ENCODE data around the gene SAMD3. TPM values are rescaled to one million over a fixed set of nuclear protein-coding genes. Genes with fewer than 3 reads are reported as not detected.
"Not testable (repeated sequence)": the region's sequence is repeated elsewhere in the genome, so short reads cannot be mapped to it uniquely, and the experiment has no call there.

SAMD3 gene
- total RNA-seq, 1 donor from 2014 or later, result 3.6 TPM

DNA sequence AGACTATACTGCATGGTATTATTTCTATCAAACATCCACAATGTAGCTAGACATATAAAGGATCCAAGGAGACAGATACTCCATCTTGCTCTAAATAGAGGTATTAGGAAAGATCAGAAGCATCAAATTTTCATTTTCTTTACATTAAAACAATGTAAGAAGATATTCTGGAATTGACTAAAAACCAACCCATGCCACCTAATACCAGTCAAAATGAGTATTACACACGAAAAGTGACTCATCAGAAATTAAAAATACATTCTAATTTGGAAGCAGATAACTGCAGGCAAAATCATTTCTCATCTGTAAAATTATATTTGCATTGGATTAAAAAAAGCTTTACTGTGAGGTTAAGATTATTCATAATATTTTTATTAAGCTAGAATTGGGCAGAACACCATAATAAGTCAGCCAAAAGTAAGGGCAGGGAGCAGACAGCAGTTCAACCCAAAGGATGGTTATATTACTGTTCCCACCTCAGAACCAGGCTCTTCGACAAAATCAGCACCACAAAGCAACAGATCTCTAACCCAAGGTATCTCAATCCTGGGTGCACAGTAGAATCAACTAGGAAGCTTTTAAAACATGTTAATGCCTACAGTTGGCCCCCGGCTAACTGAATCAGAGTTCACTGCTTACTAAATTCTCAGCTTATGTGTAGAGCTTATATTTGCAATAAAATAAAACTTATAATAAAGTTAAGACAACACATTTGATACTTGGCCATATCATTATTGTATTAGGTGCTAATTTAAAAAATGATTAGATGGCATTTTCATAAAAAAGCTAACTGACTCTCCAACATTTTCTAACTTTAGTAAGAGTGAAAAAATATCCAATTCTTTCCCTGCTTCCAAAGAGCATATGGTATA lies 35.2 kb downstream of the SAMD3 start:
- intact Hi-C loops (cut with DNase I), result no loop called here
- DNase-seq (ENCODE audit: low spot score), result no peak
- ATAC-seq, result no peak

DNA sequence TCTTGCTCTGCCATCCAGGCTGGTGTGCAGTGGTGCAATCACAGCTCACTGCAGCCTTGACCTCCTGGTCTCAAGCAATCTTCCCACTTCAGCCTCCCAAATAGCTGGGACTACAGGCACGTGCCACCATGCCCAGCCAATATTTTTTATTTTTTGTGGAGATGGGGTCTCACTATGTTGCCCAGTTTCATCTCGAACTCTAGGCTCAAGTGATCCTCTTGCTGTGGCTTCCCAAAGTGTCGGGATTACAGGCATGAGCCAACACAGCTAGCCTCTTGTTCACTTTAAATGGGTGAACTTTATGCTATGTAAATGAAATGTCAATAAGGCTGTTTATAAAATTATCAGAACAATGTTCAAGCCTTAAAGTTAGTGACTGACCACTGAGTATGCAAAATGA lies 37.1 kb downstream of the SAMD3 start:
- intact Hi-C loops (cut with DNase I), result no loop called here
- ATAC-seq (no peak), DNase-seq (ENCODE audit: low spot score) (no peak)

DNA sequence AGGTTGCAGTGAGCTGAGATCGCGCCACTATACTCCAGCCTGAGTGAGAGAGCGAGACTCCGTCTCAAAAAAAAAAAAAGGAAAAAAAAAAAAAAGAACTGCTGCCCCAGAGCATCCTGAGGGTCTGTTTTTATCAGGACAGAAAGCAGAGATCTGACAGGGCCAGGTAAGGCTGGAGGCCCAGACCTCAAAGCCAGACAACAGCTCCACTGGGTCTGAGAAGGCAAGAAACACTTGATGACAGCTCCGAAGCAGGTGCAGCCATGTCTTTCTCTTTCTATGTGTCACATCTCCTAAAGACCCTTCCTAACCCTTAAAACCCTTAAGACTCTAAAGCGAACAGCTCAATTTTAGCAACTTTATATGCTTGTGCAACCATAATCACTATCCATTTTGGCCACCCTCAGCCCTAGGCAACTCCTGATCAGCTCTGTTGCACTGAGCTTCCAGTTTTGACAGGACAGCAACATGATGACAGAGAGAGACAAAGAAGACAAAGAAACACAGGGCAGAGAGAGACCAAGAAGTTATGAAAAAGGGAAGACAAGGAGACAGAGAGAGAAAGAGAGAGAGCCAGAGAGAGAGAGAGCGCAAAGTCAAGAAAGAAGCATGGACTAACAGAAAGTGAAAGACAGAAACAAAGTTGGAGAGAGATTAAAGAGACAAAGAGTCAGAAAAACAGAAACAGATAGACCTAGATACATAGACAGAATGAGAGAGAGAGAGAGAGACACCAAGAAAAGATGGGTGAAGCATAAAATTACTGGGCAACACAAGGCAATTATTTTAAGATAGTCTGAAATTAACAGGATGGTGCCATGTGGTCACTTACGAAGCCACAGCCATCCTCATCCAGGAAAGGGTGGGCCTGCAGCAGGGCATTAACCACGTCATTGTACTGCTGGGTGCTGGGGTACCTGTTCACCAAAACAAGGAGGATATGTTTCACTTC lies 39.2 kb downstream of the SAMD3 start:
- intact Hi-C loops (cut with DNase I), result no loop called here
- ATAC-seq, result no peak

DNA sequence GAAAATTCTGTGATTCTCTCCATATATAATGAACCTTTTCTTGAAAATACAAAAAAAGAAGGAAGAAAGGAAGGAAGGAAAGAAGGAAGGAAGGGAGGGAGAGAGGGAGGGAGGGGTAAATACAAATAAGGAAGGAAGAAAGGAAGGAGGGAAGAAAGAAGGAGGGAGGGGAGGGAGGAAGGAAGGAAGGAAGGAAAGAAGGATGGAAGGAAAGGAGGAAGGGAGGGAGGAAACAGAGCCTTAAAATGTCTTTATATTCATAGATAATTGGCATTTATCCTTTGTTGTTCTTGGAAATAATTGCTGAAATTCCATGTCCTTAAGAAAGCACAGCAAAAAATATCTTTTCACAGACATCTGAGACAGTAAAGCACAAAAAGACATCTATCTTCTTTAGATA lies 40.3 kb downstream of the SAMD3 start:
- ATAC-seq (no peak), DNase-seq (ENCODE audit: low spot score) (no peak)
- intact Hi-C loops (cut with DNase I), result no loop called here

More for the DNA sequence above, 39.2 kb downstream of the SAMD3 start:
- no peak for DNase-seq (ENCODE audit: low spot score)

DNA sequence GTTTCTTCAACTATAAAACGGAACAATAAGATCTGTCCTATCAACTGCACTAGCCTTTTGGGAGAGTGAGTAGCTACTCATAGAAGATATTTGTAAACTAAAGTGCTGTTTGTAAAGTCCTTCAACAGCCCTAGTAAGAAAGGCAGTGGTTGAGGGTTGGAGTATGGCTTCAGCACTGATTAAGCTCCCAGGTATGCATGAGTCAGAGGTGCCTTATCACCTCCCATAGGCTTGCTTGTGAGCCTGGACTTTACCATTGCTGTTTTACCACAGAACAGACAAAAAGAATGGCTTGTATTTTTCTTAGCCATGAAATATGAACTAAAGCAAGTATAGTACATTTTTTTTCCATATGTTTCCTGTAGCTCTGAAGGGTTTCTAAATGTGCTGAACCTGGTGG lies 44.1 kb downstream of the SAMD3 start:
- DNase-seq (ENCODE audit: low spot score), result no peak
- intact Hi-C loops (cut with DNase I), result no loop called here

DNA sequence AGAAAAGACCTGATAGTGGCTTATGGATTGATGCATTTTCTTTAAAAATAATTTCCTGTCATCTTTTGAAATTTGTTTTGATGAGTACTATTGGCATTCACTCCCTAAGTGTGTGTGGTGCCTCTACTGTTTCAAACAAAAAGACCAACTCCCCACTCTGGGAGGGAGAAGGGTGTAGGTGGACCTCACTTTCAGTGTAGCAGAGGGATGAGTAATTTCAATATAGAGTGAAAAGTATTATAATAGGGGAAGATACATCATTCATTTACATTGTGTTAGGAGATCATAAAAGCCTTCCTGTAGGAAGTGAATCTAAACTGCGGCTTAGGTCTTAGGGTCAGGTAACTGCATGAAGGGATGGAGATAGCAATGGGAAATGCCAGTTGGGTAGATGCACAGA lies 46.4 kb downstream of the SAMD3 start:
- ATAC-seq, result no peak
- intact Hi-C loops (cut with DNase I), result no loop called here
- no peak for DNase-seq (ENCODE audit: low spot score)

More for the DNA sequence above, 44.1 kb downstream of the SAMD3 start:
- no peak for ATAC-seq

DNA sequence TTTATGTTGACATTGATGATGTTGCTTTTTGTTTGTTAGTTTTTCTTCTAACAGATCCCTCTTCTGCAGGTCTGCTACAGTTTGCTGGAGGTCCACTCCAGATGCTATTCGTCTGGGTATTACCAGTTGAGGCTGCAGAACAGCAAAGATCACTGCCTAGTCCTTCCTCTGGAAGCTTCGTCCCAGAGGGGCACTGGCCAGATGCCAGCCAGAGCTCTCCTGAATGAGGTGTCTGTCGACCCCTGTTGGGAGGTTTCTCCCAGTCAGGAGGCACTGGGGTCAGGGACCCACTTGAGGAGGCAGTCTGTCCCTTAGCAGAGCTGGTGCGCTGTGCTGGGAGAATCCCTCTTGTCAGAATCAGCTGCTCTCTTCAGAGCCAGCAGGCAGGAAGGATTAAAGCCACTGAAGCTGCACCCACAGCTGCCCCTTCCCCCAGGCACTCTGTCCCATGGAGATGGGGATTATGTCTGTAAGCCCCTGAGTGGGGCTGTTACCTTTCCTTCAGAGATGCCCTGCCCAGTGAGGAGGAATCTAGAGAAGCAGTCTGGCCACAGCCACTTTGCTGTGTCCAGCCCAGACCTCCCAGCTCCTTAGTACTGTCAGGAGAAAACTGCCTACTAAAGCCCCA lies 49.3 kb downstream of the SAMD3 start:
- ATAC-seq; intact Hi-C loops (cut with DNase I); DNase-seq (ENCODE audit: low spot score): not testable (repeated sequence)

DNA sequence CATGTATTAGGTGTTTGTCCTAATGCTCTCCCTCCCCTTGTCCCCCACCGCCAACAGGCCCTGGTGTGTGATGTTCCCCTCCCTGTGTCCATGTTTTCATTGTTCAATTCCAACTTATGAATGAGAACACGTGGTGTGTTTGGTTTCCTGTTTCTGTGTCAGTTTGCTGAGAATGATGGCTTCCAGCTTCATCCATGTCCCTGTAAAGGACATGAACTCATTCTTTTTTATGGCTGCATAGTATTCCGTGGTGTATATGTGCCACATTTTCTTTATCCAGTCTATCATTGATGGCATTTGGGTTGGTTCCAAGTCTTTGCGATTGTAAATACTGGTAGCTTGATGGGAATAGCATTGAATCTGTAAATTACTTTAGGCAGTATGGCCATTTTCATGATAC lies 52.6 kb downstream of the SAMD3 start:
- intact Hi-C loops (cut with DNase I); DNase-seq (ENCODE audit: low spot score); ATAC-seq: not testable (repeated sequence)

DNA sequence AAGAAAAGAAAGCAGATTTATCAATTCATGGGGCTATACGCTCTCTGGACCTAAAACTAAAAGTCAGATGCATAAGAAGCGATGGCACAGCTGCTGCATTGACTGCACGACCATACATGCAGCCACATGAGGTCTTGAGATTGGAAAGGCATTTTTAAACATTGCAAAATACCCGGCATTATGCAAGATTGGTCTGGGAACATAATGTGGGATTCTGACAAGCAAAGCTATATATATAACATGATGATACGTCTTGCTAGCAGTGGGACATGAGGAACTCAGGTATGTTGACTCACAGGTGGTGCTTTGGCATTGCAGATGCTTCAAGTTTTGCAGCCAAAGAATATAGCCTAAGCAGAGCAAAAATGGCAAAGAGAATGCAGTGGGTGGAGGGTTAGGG lies 55.1 kb downstream of the SAMD3 start:
- no peak for ATAC-seq
- DNase-seq (ENCODE audit: low spot score), result no peak
- intact Hi-C loops (cut with DNase I), result no loop called here

DNA sequence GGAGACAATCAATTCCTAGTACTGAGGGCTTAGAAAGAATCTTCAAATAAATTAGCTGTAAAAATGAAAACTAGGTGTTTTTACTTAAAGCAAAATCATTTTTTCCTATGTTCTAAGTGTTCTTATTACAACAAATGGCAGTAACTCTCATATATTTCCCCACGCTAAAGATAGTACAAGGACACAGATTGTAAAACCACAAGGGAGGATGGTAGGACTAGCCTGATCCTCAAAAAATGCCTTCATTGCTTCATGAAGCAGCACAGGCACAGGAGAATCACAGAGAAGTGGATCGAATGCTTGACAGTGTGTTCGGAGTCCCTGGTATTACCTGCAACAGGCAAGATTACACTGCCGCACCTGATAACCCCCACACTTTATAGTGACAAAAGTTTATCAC lies 58.5 kb downstream of the SAMD3 start:
- ATAC-seq (no peak), DNase-seq (ENCODE audit: low spot score) (no peak)
- intact Hi-C loops (cut with DNase I), result no loop called here

DNA sequence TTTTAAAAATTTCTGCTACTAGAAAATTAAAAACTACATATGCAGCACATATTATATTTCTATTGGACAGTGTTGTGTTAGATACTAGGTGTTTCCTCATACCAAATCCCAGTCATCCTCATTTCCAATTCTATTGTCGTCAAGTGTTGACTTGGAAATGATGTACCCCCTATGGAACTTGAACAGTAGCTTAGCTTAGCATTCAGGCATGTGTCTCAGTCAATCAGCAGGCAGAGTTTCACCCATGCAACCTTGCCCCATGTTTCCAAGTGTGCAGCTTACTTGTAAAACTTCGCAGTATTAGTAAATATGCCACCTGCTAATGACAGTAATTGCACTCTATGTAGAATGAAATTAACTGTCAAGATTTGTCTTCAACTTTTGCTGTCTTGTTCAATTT lies 59.5 kb downstream of the SAMD3 start:
- intact Hi-C loops (cut with DNase I), result no loop called here
- DNase-seq (ENCODE audit: low spot score) (no peak), ATAC-seq (no peak)

DNA sequence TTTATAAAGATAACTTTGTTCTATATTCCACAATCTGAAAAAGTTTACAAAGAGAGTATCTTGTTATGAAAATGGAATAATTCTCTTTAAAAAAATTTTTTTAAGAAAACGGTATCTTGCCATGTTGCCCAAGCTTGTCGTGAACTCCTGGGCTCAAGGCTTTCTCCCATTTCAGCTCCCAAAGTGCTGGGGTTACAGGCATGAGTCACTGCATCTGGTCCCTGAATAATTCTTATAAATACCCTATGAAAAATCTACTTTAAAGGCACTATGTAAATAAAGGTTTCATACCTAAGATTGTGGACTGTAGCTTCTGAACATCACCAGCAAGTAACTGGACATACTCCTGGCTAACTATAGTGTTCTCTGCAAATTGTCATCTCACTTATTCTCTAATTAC lies 60.3 kb downstream of the SAMD3 start:
- no peak for ATAC-seq

DNA sequence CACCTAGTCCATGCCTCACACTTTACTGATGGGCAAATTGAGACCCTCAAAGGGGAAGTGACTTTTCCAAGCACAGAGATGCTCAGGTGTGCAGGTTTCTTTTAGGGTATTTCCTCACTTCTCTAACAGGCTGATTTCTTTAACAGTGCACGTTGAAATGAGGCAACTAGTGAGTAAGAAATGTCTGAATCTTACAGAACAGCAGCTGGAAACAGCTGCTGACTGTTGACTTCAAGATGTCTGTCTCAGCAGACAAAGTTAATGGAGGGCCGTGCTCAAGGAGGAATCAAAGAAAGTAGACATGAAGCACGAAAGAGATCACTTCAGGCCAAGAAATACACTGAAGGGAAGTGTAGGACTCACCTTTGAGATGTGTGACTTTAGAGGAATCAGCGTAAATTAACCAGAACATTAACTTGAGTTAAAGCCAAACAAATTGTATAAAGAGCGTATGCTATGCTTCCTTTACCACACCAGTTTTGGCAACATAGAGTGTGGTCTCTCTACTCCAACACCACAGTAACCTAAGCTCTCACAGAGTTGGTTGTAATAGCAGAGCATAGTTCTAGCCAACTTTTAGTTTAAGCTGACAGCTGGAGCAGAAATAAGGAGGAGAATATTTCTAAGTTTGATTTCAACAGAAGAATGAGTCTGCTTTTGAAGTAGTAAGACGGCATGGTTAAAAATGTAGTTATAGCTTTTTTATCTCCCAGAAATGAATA lies 60.9 kb downstream of the SAMD3 start:
- no peak for DNase-seq (ENCODE audit: low spot score)
- ATAC-seq, result no peak
- intact Hi-C loops (cut with DNase I), result no loop called here

More for the DNA sequence above, 60.3 kb downstream of the SAMD3 start:
- intact Hi-C loops (cut with DNase I), result no loop called here
- DNase-seq (ENCODE audit: low spot score), result no peak

DNA sequence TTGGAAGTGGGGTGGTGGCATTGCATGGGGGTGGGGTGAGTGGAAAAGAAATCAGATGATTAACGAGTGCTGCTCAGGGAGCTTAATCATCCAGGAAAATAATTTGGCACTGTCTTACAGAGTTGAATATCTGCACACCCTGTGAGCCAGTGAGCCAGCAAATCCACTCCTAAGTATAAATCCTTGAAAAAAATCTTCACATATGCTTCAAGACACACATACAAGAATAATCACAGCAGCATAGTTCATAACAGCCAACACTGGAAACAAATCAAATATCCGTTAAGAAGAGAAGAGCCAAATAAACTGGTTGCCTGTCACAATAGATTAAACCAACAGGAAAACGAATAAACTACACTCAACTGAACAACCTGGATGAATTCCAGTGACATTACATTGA lies 62.8 kb downstream of the SAMD3 start:
- no peak for ATAC-seq
- intact Hi-C loops (cut with DNase I), result no loop called here
- DNase-seq (ENCODE audit: low spot score), result no peak

DNA sequence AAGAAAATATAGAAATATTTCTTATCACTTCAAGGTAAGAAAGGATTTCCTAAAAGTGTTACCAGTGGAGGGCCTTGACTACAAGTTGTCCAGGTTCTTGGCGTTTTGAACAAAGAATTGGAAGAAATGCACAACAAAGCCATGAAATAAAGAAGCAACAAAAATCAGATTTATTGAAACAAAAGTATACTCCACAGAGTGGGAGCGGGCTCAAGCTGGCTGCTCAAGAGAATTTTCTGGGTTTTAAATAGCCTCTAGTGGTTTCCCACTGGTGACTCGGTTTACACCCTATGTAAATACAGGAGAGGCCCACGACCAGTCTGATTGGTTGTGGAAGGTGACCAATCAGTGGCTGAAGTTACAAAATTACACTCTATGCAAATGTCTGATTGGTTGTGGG lies 64.2 kb downstream of the SAMD3 start:
- ATAC-seq, result no peak
- intact Hi-C loops (cut with DNase I), result no loop called here
- no peak for DNase-seq (ENCODE audit: low spot score)

DNA sequence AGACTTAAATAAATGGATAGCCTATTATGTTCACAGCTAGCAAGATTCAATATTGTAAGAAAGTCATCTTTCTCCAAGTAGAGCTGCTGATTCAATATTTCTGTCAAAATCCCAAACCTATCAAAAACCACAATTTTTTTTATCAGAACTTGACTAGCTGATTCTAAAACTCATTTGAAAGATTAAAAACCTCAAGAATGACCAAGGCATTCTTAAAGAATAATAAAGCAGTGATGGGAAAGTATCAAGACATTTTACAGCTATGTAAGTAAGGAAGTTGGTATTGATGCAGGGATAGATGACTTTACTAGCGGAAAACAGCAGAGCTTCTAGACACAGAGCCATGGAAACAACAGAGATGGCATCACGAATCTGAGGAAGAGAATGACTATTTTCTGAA lies 64.7 kb downstream of the SAMD3 start:
- no peak for ATAC-seq
- no peak for DNase-seq (ENCODE audit: low spot score)
- intact Hi-C loops (cut with DNase I), result no loop called here

DNA sequence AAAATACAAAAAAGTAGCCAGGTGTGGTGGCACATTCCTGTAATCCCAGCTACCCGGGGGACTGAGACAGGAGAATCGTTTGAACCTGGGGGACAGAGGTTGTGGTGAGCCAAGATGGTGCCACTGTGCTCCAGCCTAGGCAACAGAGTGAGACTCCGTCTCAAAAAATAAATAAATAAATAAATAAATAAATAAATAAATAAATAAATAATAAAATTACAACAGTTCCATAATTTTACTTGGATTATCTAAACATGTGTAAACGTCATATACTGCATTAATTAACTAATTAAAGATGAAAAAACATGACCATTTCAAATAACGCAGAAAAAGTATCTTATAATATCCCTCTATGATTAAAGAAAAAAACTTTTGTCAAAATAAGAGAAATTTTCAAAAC lies 65.8 kb downstream of the SAMD3 start:
- intact Hi-C loops (cut with DNase I), result no loop called here
- DNase-seq (ENCODE audit: low spot score), result no peak
- no peak for ATAC-seq

DNA sequence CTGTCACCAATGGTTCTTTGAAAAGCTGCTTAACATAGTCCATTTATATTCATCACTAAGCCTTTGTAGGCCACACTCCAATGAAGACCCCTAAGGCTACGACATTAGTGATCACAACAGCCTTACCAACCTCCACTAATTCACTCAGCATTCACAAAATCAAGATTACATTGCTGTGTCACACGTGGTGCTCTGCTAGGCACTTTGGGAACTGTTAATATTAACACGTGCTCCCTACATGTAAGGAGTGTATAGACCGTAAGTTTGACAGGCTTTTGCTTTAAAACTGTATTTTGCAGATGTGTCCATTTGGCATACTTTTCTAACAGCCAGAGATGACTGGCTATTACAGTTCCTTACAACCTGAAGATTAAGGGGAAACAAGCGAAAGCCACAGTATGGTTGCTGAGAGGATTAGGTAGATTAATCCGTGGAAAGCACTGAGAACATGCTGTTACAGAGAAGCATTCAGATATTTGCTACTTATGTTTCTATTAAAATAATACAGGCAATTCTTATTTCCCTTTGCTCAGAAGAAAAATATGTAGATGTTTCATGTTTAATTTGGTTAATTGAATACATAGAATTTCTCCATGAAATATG lies 69.7 kb downstream of the SAMD3 start:
- no peak for DNase-seq (ENCODE audit: low spot score)
- intact Hi-C loops (cut with DNase I), result no loop called here
- ATAC-seq, result no peak

DNA sequence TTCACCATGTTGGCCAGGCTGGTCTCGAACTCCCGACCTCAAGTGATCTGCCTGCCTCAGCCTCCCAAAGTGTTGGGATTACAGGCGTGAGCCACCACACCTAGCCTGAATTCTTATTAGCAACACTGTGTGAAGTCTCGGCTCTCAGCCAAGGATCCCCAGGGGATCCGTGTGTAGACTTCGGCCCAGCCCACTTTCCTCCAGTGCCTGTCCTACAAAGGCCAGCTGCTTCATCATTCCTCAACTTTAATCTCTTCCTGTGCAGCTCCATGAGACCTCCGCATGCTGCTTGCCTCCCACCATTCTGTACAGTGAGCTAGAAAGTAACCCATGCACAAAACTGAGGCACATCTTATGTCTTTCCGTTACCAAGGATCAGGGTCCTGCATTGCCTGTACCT lies 71.8 kb downstream of the SAMD3 start:
- DNase-seq (ENCODE audit: low spot score) (no peak), ATAC-seq (no peak)
- intact Hi-C loops (cut with DNase I), result no loop called here

All from sciatic nerve (tissue), 2 donors.